ENCODE data around the gene TNNT1.
"Not testable (repeated sequence)": the region's sequence is repeated elsewhere in the genome, so short reads cannot be mapped to it uniquely, and the experiment has no call there.

Gene TNNT1

GRCh38 chr19:55149078-55150003 is at the start of gene TNNT1:
Gene TNNT1, minus strand, starts transcription at chr19:55149206. Its CDS starts 2,049 bp downstream, at chr19:55147157.
- no peak for DNase-seq (ENCODE audit: low read depth in 3 of 3)

GRCh38 chr19:55198651-55199050 is 49.6 kb upstream of the TNNT1 start:
- no peak for DNase-seq (ENCODE audit: low read depth in 3 of 3)

GRCh38 chr19:55197528-55197927 is 48.5 kb upstream of the TNNT1 start:
- no peak for DNase-seq (ENCODE audit: low read depth in 3 of 3)

- no peak for DNase-seq (ENCODE audit: low read depth in 3 of 3)
Observed at GRCh38 chr19:55196803-55197202, 47.8 kb upstream of the TNNT1 start.

GRCh38 chr19:55193481-55193880 is 44.5 kb upstream of the TNNT1 start:
- DNase-seq (ENCODE audit: low read depth in 3 of 3): no peak

- DNase-seq (ENCODE audit: low read depth in 3 of 3): no peak
Observed at GRCh38 chr19:55189403-55189835, 40.4 kb upstream of the TNNT1 start.

GRCh38 chr19:55188625-55189024 is 39.6 kb upstream of the TNNT1 start:
- DNase-seq (ENCODE audit: low read depth in 3 of 3): no peak

GRCh38 chr19:55186080-55186479 is 37.1 kb upstream of the TNNT1 start:
- no peak for DNase-seq (ENCODE audit: low read depth in 3 of 3)

- no peak for DNase-seq (ENCODE audit: low read depth in 3 of 3)
Observed at GRCh38 chr19:55181740-55182139, 32.7 kb upstream of the TNNT1 start.

- peak; percentile 28 to 47 (median 29) for DNase-seq (ENCODE audit: low read depth in 3 of 3)
Observed at GRCh38 chr19:55179606-55180484, 30.8 kb upstream of the TNNT1 start, which contains the start of gene SYT5. Gene SYT5, minus strand, starts transcription at chr19:55180289. Its CDS starts 1,248 bp downstream, at chr19:55179041.

GRCh38 chr19:55178781-55179599 is 30.0 kb upstream of the TNNT1 start:
- peak; percentile 61 to 84 (median 81) for DNase-seq (ENCODE audit: low read depth in 3 of 3)

- DNase-seq (ENCODE audit: low read depth in 3 of 3): no peak
Observed at GRCh38 chr19:55176076-55176475, 27.1 kb upstream of the TNNT1 start.

GRCh38 chr19:55175117-55175867 is 26.3 kb upstream of the TNNT1 start:
- no peak for DNase-seq (ENCODE audit: low read depth in 3 of 3)

- DNase-seq (ENCODE audit: low read depth in 3 of 3): no peak
Observed at GRCh38 chr19:55174425-55175116, 25.6 kb upstream of the TNNT1 start.

- DNase-seq (ENCODE audit: low read depth in 3 of 3): no peak
Observed at GRCh38 chr19:55173714-55174409, 24.9 kb upstream of the TNNT1 start.

GRCh38 chr19:55173186-55173713 is 24.2 kb upstream of the TNNT1 start:
- no peak for DNase-seq (ENCODE audit: low read depth in 3 of 3)

GRCh38 chr19:55172741-55173140 is 23.7 kb upstream of the TNNT1 start:
- DNase-seq (ENCODE audit: low read depth in 3 of 3): no peak

- DNase-seq (ENCODE audit: low read depth in 3 of 3): not testable (repeated sequence)
Observed at GRCh38 chr19:55172318-55172717, 23.3 kb upstream of the TNNT1 start.

GRCh38 chr19:55171440-55171839 is 22.4 kb upstream of the TNNT1 start:
- no peak for DNase-seq (ENCODE audit: low read depth in 3 of 3)
